ENCODE results near the gene KIFAP3.

- TF ChIP-seq CTCF (IDR thresholded peaks at IDR 0.05; ENCODE audit: low read depth, low read length, poor library complexity, severe bottlenecking): no peak
- TF ChIP-seq EZH2phosphoT487 (IDR thresholded peaks at IDR 0.05; ENCODE audit: borderline replicate concordance, low read length): no peak
These were observed 196.5 kb downstream of the KIFAP3 start for GRCh38 chr1:169877800-169878491.
